Chondrocyte (in vitro differentiated cells): Measurements from ENCODE around the gene PTK6. TPM values are rescaled to one million over a fixed set of nuclear protein-coding genes. Genes with fewer than 3 reads are reported as not detected.

Source experiments
- DNase-seq: peaks from one replicate; pipeline ENCODE4 v3.0.0; 2021; ENCODE audit warnings: mixed read lengths, low spot score
- H3K27ac Mint-ChIP-seq: one replicate; pipeline ENCODE4 v1.8.0; 2021; ENCODE audit warnings: mild to moderate bottlenecking, moderate library complexity, mixed read lengths; ENCODE audit not compliant: unreplicated experiment
- H3K27me3 Mint-ChIP-seq: 2 replicates; pipeline ENCODE4 v1.8.0; 2021; ENCODE audit warnings: low read depth, mixed read lengths
- H3K36me3 Mint-ChIP-seq: 2 replicates; pipeline ENCODE4 v1.8.0; 2021; ENCODE audit warnings: low read depth, mixed read lengths
- H3K4me1 Mint-ChIP-seq: 2 replicates; pipeline ENCODE4 v1.8.0; 2021; ENCODE audit warnings: low read depth, mild to moderate bottlenecking, mixed read lengths
- H3K4me3 Mint-ChIP-seq: one replicate; pipeline ENCODE4 v1.8.0; 2021; ENCODE audit warnings: mild to moderate bottlenecking, moderate library complexity, mixed read lengths; ENCODE audit not compliant: unreplicated experiment
- H3K9me3 Mint-ChIP-seq: 2 replicates; pipeline ENCODE4 v1.8.0; 2021; ENCODE audit warnings: low read depth, mixed read lengths
- CTCF ChIP-seq: fragments of 200-600 bp; sonication (generic); IDR thresholded peaks from 2 replicates; pipeline ENCODE4 v1.5.0; 2021; ENCODE audit warnings: antibody characterized with exemption, mild to moderate bottlenecking, moderate library complexity
- total RNA-seq: library from RNA; stranded (reverse); gene quantifications from 3 replicates; pipeline ENCODE4 v1.2.1, GENCODE V29; 2021

The PTK6 gene
- total RNA-seq, 1 donor from 2014 or later: not detected

- H3K36me3 Mint-ChIP-seq: no peaks in the 10 kb centered on the region
- H3K27ac Mint-ChIP-seq: no peak overlapping the region
- peak; percentile 72 for TF ChIP-seq CTCF
- peaks cover 10% of the 10 kb centered on the region for H3K4me1 Mint-ChIP-seq
- H3K4me3 Mint-ChIP-seq: peak overlapping the region; percentile 35
- H3K27me3 Mint-ChIP-seq: no peaks in the 10 kb centered on the region
- no peaks in the 10 kb centered on the region for H3K9me3 Mint-ChIP-seq
- DNase-seq: no peak
Observed at GRCh38 chr20:63538204-63539091, 1.3 kb upstream of the PTK6 start.

GRCh38 chr20:63537525-63538203 lies 488 bp upstream of the PTK6 start:
- no peak overlapping the region for H3K27ac Mint-ChIP-seq
- no peaks in the 10 kb centered on the region for H3K9me3 Mint-ChIP-seq
- H3K4me3 Mint-ChIP-seq: peak overlapping the region; percentile 35
- H3K27me3 Mint-ChIP-seq: no peaks in the 10 kb centered on the region
- H3K4me1 Mint-ChIP-seq: peaks cover 10% of the 10 kb centered on the region
- TF ChIP-seq CTCF: peak; percentile 100
- H3K36me3 Mint-ChIP-seq: no peaks in the 10 kb centered on the region
- DNase-seq: no peak

- no peak overlapping the region for H3K4me3 Mint-ChIP-seq
- no peak overlapping the region for H3K27ac Mint-ChIP-seq
- no peak for TF ChIP-seq CTCF
- DNase-seq: no peak
- no peaks in the 10 kb centered on the region for H3K9me3 Mint-ChIP-seq
- no peaks in the 10 kb centered on the region for H3K27me3 Mint-ChIP-seq
- peaks cover 10% of the 10 kb centered on the region for H3K4me1 Mint-ChIP-seq
- no peaks in the 10 kb centered on the region for H3K36me3 Mint-ChIP-seq
Observed at GRCh38 chr20:63536241-63536977, 767 bp downstream of the PTK6 start.

- Mint-ChIP-seq H3K9me3 (no peaks in the 10 kb centered on the region), H3K4me3 (no peak overlapping the region), H3K4me1 (peaks cover 10% of the 10 kb centered on the region), H3K36me3 (no peaks in the 10 kb centered on the region), H3K27me3 (no peaks in the 10 kb centered on the region), H3K27ac (no peak overlapping the region)
- TF ChIP-seq CTCF: no peak
- no peak for DNase-seq
Observed at GRCh38 chr20:63534831-63535651, 2.1 kb downstream of the PTK6 start.
